A549 (cell line): ENCODE data around the gene SNX6. TPM values are rescaled to one million over a fixed set of nuclear protein-coding genes. Genes with fewer than 3 reads are reported as not detected.

Experiments used
- ATAC-seq, 2 experiments: fragments of 200-7000 bp in 1 of 2; fragments of >200 bp in 1 of 2; cut with Nextera tagmentation in 1 of 2; cut with Tn5 transposase in 1 of 2; 3 replicates each; pipeline versions ENCODE4 v1.8.0 to v1.9.1; 2018 to 2020; ENCODE audit warnings: mild to moderate bottlenecking in 1 of 2, moderate library complexity in 1 of 2
- CTCF ChIA-PET: fragments of 300-600 bp; sonication (Branson Sonifier 250); formaldehyde crosslinking; extraction: SDS; loops from one replicate; lab custom pipeline; 2021; ENCODE audit warnings: antibody characterized with exemption, inconsistent platforms; lab: Yijun Ruan, JAX
- POLR2A ChIA-PET: fragments of 350-600 bp; formaldehyde crosslinking; extraction: SDS; loops from one replicate; lab custom pipeline; 2021; ENCODE audit warnings: antibody characterized with exemption, inconsistent platforms; lab: Yijun Ruan, JAX
- DNase-seq, 2 experiments: peaks; one replicate each; pipeline versions ENCODE4 v3.0.0 to v3.0.0-alpha.2; 2011 to 2016; ENCODE audit warnings: low read depth in 1 of 2, low spot score in 1 of 2
- FAIRE-seq: peaks from 2 replicates; lab custom pipeline; 2011; peaks lifted over from hg19 to GRCh38; lab: Jason Lieb, UNC
- H3K27ac ChIP-seq, 2 experiments: fragments of >200 bp; sonication (Bioruptor Twin); formaldehyde crosslinking; 3 replicates each; pipeline ENCODE4 v1.5.1; 2016 to 2017
- H3K4me1 ChIP-seq: fragments of >200 bp; sonication (Bioruptor Twin); formaldehyde crosslinking; 3 replicates; pipeline ENCODE4 v1.6.1; 2016
- H3K4me2 ChIP-seq: fragments of >200 bp; sonication (Bioruptor Twin); formaldehyde crosslinking; 3 replicates; pipeline ENCODE4 v1.6.1; 2016
- H3K4me3 ChIP-seq: fragments of >200 bp; sonication (Bioruptor Twin); formaldehyde crosslinking; 3 replicates; pipeline ENCODE4 v1.5.1; 2016
- H3K9me3 ChIP-seq: fragments of >200 bp; sonication (Bioruptor Twin); formaldehyde crosslinking; 3 replicates; pipeline ENCODE4 v1.6.1; 2016
- BHLHE40 ChIP-seq: IDR thresholded peaks from 2 replicates; pipeline ENCODE4 v1.6.1; 2012; ENCODE audit warnings: low read depth, low read length, inconsistent platforms
- CBX2 ChIP-seq: fragments of 200-600 bp; sonication (generic); IDR thresholded peaks from 2 replicates; pipeline ENCODE4 v1.6.1; 2016; ENCODE audit warnings: low read depth, mild to moderate bottlenecking, borderline replicate concordance
- CBX8 ChIP-seq: fragments of 200-600 bp; sonication (generic); IDR thresholded peaks from 2 replicates; pipeline ENCODE4 v1.6.1; 2016
- EHMT2 ChIP-seq: fragments of 200-600 bp; sonication (generic); IDR thresholded peaks from 2 replicates; pipeline ENCODE4 v1.6.1; 2016; ENCODE audit warnings: antibody characterized with exemption, low read depth, mild to moderate bottlenecking, moderate library complexity
- EP300 ChIP-seq, 2 experiments: fragments of >200 bp; sonication (Bioruptor Twin); formaldehyde crosslinking; IDR thresholded peaks; 2 replicates in 1 of 2; 3 replicates in 1 of 2; pipeline ENCODE4 v1.6.1; 2016 to 2017
- FOSL2 ChIP-seq, 2 experiments: fragments of 450-650 bp in 1 of 2; fragments of >200 bp in 1 of 2; sonication (Bioruptor Twin) in 1 of 2; formaldehyde crosslinking; IDR thresholded peaks; 2 replicates each; pipeline versions ENCODE4 v1.5.0 to v1.6.1; 2016 to 2020; ENCODE audit warnings: mild to moderate bottlenecking in 1 of 2, moderate library complexity in 1 of 2
- HEYL ChIP-seq: fragments of 250-450 bp; sonication (Bioruptor Pico); IDR thresholded peaks from 2 replicates; pipeline ENCODE4 v1.8.0; 2021; ENCODE audit warnings: mild to moderate bottlenecking, moderate library complexity
- KDM5A ChIP-seq: fragments of 200-600 bp; sonication (generic); IDR thresholded peaks from 2 replicates; pipeline ENCODE4 v1.6.1; 2016; ENCODE audit warnings: antibody characterized with exemption, mild to moderate bottlenecking
- MAZ ChIP-seq: fragments of 150-350 bp; IDR thresholded peaks from 2 replicates; pipeline ENCODE4 v1.6.1; 2014; ENCODE audit warnings: antibody characterized with exemption, low read depth, low read length, borderline replicate concordance
- NFE2L2 ChIP-seq: fragments of 150-350 bp; conservative IDR thresholded peaks from 2 replicates; pipeline ENCODE4 v1.6.1; 2014; ENCODE audit warnings: low read length
- NPAS2 ChIP-seq: fragments of 250-450 bp; sonication (Bioruptor Pico); IDR thresholded peaks from 2 replicates; pipeline ENCODE4 v1.8.0; 2022; ENCODE audit warnings: mild to moderate bottlenecking, moderate library complexity, borderline replicate concordance
- PHF8 ChIP-seq: fragments of 200-600 bp; sonication (generic); IDR thresholded peaks from 2 replicates; pipeline ENCODE4 v1.6.1; 2016; ENCODE audit warnings: low read depth, mild to moderate bottlenecking, antibody characterized with exemption, moderate library complexity, borderline replicate concordance
- POLR2AphosphoS2 ChIP-seq: conservative IDR thresholded peaks from 2 replicates; pipeline ENCODE4 v1.6.1; 2012; ENCODE audit warnings: low read length, improper control_type of control experiment, inconsistent platforms
- RARB ChIP-seq: fragments of 250-450 bp; sonication (Bioruptor Pico); IDR thresholded peaks from 2 replicates; pipeline ENCODE4 v1.8.0; 2021; ENCODE audit warnings: mild to moderate bottlenecking, moderate library complexity
- RCOR1 ChIP-seq: fragments of 150-350 bp; IDR thresholded peaks from 2 replicates; pipeline ENCODE4 v1.6.1; 2014; ENCODE audit warnings: antibody characterized with exemption, low read length, low read depth
- REST ChIP-seq: fragments of 200-600 bp; sonication (generic); IDR thresholded peaks from 2 replicates; pipeline ENCODE4 v1.6.1; 2016; ENCODE audit warnings: antibody characterized with exemption, mild to moderate bottlenecking, moderate library complexity
- SREBF2 ChIP-seq: fragments of 450-650 bp; IDR thresholded peaks from 2 replicates; pipeline ENCODE4 v1.6.1; 2014; ENCODE audit warnings: mild to moderate bottlenecking, moderate library complexity
- TP53 ChIP-seq: fragments of 250-450 bp; sonication (Bioruptor Pico); IDR thresholded peaks from 2 replicates; pipeline ENCODE4 v1.5.0; 2021; ENCODE audit warnings: mild to moderate bottlenecking, moderate library complexity
- ZNF302 ChIP-seq: fragments of 250-450 bp; sonication (Bioruptor Pico); IDR thresholded peaks from 2 replicates; pipeline ENCODE4 v1.9.0; 2021; ENCODE audit warnings: inconsistent platforms, mild to moderate bottlenecking, moderate library complexity
- WGBS: methylation state at CpG from one replicate; pipeline ENCODE4 v1.1.6; 2017; ENCODE audit errors: missing lambda C conversion rate; 5-methylcytosine and 5-hydroxymethylcytosine counted together
- polyA plus RNA-seq, 4 experiments: library from polyadenylated mRNA; depleted of rRNA in 3 of 4; stranded (reverse); fragments of >200 nt; fragmentation: RNase III in 1 of 4; extraction: RNeasy Plus Mini Kit Qiagen cat#74134 plus additional on column Dnase treatment in 1 of 4; gene quantifications; 2 replicates in 3 of 4; 3 replicates in 1 of 4; pipeline ENCODE4 v1.2.3, GENCODE V29; 2011 to 2017
- TF ChIP-seq, protein P1 (sequence below): fragments of 450-650 bp; IDR thresholded peaks from 2 replicates; pipeline ENCODE4 v1.6.1; 2014; ENCODE audit warnings: antibody characterized with exemption
- TF ChIP-seq, protein P2 (sequence below): fragments of 250-450 bp; sonication (Bioruptor Pico); IDR thresholded peaks from 2 replicates; pipeline ENCODE4 v1.5.0; 2020; ENCODE audit warnings: low read depth, mild to moderate bottlenecking, moderate library complexity

The SNX6 gene
- polyA plus RNA-seq, 2 of the 4 experiments (the other 2 are of a cell fraction) = 149 to 174 TPM

- H3K4me2 ChIP-seq = no peak overlapping the region
- TF ChIP-seq NFE2L2 (no peak), FOSL2 (IDR thresholded peaks at IDR 0.05) (no peak), FOSL2 (CRISPR knock-in tag; IDR thresholded peaks at IDR 0.05) (peak; percentile 19; the same call in 1 of the 2 replicates)
- peaks cover 14% of the 10 kb centered on the region; the same call in 2 of the 3 replicates for H3K4me1 ChIP-seq
- CTCF ChIA-PET = interaction anchor here (0.6 to 1.3 kb wide), 4 partner anchors 18 to 91 kb away, joined by 3 to 6 read pairs (median 3); no protein-coding TSS in a partner anchor
- POLR2A ChIA-PET = no interaction called here
- H3K9me3 ChIP-seq = no peaks in the 10 kb centered on the region
- DNase-seq (no peak), ATAC-seq (no peak), FAIRE-seq (no peak)
- no peak overlapping the region for H3K27ac ChIP-seq
- WGBS = 87% methylated on average over 5 of the region's 5 CpGs
- H3K4me3 ChIP-seq = no peak overlapping the region
Observed at GRCh38 chr14:34632411-34632978, 2.5 kb upstream of the SNX6 start.

- FAIRE-seq (no peak), ATAC-seq (peak; percentile 41 to 53; a peak in 5 of 6 replicates), DNase-seq (no peak)
- POLR2A ChIA-PET = no interaction called here
- TF ChIP-seq SREBF2 (no peak), MAZ (no peak), KDM5A (no peak), EP300 (IDR thresholded peaks at IDR 0.05) (no peak), ZNF302 (CRISPR knock-in tag) (no peak), BHLHE40 (no peak), NFE2L2 (no peak)
- TF ChIP-seq, protein P1, sequence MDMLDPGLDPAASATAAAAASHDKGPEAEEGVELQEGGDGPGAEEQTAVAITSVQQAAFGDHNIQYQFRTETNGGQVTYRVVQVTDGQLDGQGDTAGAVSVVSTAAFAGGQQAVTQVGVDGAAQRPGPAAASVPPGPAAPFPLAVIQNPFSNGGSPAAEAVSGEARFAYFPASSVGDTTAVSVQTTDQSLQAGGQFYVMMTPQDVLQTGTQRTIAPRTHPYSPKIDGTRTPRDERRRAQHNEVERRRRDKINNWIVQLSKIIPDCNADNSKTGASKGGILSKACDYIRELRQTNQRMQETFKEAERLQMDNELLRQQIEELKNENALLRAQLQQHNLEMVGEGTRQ = no peak
- Histone ChIP-seq H3K4me3 (peak overlapping the region; percentile 79), H3K4me2 (peak overlapping the region; percentile 85), H3K9me3 (no peaks in the 10 kb centered on the region), H3K4me1 (peaks cover 26% of the 10 kb centered on the region; the same call in 2 of the 3 replicates), H3K27ac (peak overlapping the region; percentile 94 to 98)
- 2% methylated on average over 10 of the region's 13 CpGs for WGBS
- CTCF ChIA-PET = no interaction called here
Observed at GRCh38 chr14:34629344-34629656, 648 bp downstream of the SNX6 start.

DNA sequence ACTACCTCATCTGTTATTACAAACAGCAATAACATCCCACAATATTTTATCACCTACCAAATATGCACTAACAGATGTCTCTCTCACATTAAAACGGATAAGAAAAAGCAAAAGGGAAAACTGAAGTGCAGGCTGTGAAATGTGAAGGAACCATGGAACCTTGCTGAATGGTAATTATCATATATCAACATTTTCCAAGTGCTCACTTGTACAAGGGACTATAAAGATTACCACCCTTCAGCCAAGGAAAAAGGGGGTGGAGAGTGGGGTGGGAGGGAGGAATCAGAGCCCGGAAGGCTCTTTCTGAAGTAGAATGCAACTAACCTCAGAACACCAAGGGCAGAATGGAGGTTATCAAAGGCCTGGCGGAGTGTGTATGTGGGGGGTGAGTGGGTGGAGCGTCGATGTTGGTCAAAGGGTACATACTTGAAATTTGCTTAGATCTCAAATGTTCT lies 1.2 kb downstream of the SNX6 start:
- H3K27ac ChIP-seq = peak overlapping the region; percentile 94 to 98; a peak in 5 of 6 replicates
- peak overlapping the region; percentile 79 for H3K4me3 ChIP-seq
- DNase-seq (peak in 1 of 2 experiments; percentile 26), ATAC-seq (peak; percentile 35 to 49; a peak in 4 of 6 replicates), FAIRE-seq (no peak)
- POLR2A ChIA-PET = no interaction called here
- TF ChIP-seq RCOR1 = no peak
- no peak for TF ChIP-seq PHF8
- H3K9me3 ChIP-seq = no peaks in the 10 kb centered on the region
- peak overlapping the region; percentile 85 for H3K4me2 ChIP-seq
- 11% methylated on average over 5 of the region's 5 CpGs for WGBS
- CTCF ChIA-PET = no interaction called here
- peaks cover 27% of the 10 kb centered on the region for H3K4me1 ChIP-seq

DNA sequence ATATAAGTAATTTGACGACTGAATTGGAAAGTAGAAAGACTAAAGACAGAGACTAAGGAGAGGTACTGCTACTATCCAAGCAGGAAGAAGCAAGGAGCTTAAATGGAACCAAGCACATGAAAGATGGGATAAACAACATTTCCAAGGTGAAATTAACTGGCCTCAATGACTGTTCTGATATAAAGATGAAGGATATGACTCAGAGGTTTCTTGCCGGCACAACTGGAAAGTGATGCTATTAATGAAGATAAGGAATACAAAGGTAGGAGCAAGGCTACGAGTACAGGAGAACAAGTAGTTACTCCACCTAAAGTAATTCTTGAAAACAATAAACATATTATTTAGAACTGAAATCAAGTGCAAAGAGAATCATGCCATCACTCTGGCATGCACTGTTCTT lies 6.4 kb downstream of the SNX6 start:
- POLR2A ChIA-PET = no interaction called here

More for the DNA sequence above, 6.4 kb downstream of the SNX6 start:
- ATAC-seq (no peak), FAIRE-seq (no peak)
- Histone ChIP-seq H3K9me3 (no peaks in the 10 kb centered on the region), H3K4me3 (no peak overlapping the region), H3K27ac (no peak overlapping the region), H3K4me2 (0 out of 3 replicates have a peak overlapping the region, but pooled peaks have one; percentile 6)
- CTCF ChIA-PET = no interaction called here
- 58% methylated on average over 3 of the region's 3 CpGs for WGBS
- no peak for TF ChIP-seq POLR2AphosphoS2
- TF ChIP-seq NPAS2 (CRISPR knock-in tag) = no peak
- no peak for TF ChIP-seq CBX8
- TF ChIP-seq, protein P1 = no peak
- no peak for TF ChIP-seq RCOR1
- TF ChIP-seq, protein P2, sequence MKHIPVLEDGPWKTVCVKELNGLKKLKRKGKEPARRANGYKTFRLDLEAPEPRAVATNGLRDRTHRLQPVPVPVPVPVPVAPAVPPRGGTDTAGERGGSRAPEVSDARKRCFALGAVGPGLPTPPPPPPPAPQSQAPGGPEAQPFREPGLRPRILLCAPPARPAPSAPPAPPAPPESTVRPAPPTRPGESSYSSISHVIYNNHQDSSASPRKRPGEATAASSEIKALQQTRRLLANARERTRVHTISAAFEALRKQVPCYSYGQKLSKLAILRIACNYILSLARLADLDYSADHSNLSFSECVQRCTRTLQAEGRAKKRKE (CRISPR knock-in tag) = no peak
- no peak for TF ChIP-seq HEYL
- no peak for TF ChIP-seq REST
- TF ChIP-seq CBX2 = no peak
- TF ChIP-seq RARB (CRISPR knock-in tag) = no peak
- no peak for TF ChIP-seq TP53 (CRISPR knock-in tag)
- TF ChIP-seq FOSL2 (IDR thresholded peaks at IDR 0.05) = no peak
- TF ChIP-seq FOSL2 (CRISPR knock-in tag; IDR thresholded peaks at IDR 0.05) = no peak
- TF ChIP-seq EHMT2 = no peak
- TF ChIP-seq, all 56 proteins: peak for 0
- H3K4me1 ChIP-seq = peaks cover 43% of the 10 kb centered on the region
- DNase-seq = no peak
